Smooth muscle cell (in vitro differentiated cells): ENCODE data around the gene SLC39A13. TPM values are rescaled to one million over a fixed set of nuclear protein-coding genes. Genes with fewer than 3 reads are reported as not detected.

ENCODE experiments used
- DNase-seq: peaks from one replicate; lab custom pipeline; 2025; ENCODE audit not compliant: unreplicated experiment; lab: John Stamatoyannopoulos, UW
- H2AFZ ChIP-seq: fragments of 200-600 bp; sonication (generic); 2 replicates; pipeline ENCODE4 v1.6.0; 2016; ENCODE audit warnings: antibody characterized with exemption, low read depth, mild to moderate bottlenecking
- H3F3A ChIP-seq: fragments of 200-600 bp; sonication (generic); 2 replicates; pipeline ENCODE4 v1.6.0; 2017; ENCODE audit warnings: antibody characterized with exemption, low read depth
- H3K27ac ChIP-seq: fragments of 200-600 bp; sonication (generic); 2 replicates; pipeline ENCODE4 v1.5.1; 2016; ENCODE audit warnings: low read depth, mild to moderate bottlenecking
- H3K27me3 ChIP-seq: fragments of 200-600 bp; sonication (generic); 2 replicates; pipeline ENCODE4 v1.6.1; 2016; ENCODE audit warnings: low read depth, mild to moderate bottlenecking
- H3K36me3 ChIP-seq: fragments of 200-600 bp; sonication (generic); 2 replicates; pipeline ENCODE4 v1.5.1; 2016; ENCODE audit warnings: low read depth
- H3K4me1 ChIP-seq: fragments of 200-600 bp; sonication (generic); 2 replicates; pipeline ENCODE4 v1.5.1; 2016; ENCODE audit warnings: low read depth
- H3K4me2 ChIP-seq: fragments of 200-600 bp; sonication (generic); 2 replicates; pipeline ENCODE4 v1.6.0; 2016; ENCODE audit warnings: mild to moderate bottlenecking
- H3K4me3 ChIP-seq: fragments of 200-600 bp; sonication (generic); 2 replicates; pipeline ENCODE4 v1.5.1; 2016; ENCODE audit warnings: mild to moderate bottlenecking
- H3K79me2 ChIP-seq: fragments of 200-600 bp; sonication (generic); 2 replicates; pipeline ENCODE4 v1.6.0; 2016; ENCODE audit warnings: low read depth, mild to moderate bottlenecking
- H3K9ac ChIP-seq: fragments of 200-600 bp; sonication (generic); 2 replicates; pipeline ENCODE4 v1.6.0; 2016; ENCODE audit warnings: low read depth
- H3K9me3 ChIP-seq: fragments of 200-600 bp; sonication (generic); replicated peaks from 2 replicates; pipeline ENCODE4 v1.5.1; 2016; ENCODE audit warnings: low read depth
- H4K20me1 ChIP-seq: fragments of 200-600 bp; sonication (generic); 2 replicates; pipeline ENCODE4 v1.6.0; 2016; ENCODE audit warnings: low read depth
- CTCF ChIP-seq: fragments of 200-600 bp; sonication (generic); IDR thresholded peaks from 2 replicates; pipeline ENCODE4 v1.5.1; 2017; ENCODE audit warnings: borderline replicate concordance, mild to moderate bottlenecking, antibody characterized with exemption; ENCODE audit not compliant: insufficient read depth, poor library complexity, severe bottlenecking
- WGBS: methylation state at CpG from one replicate; pipeline ENCODE4 v1.1.7; 2016; ENCODE audit warnings: low lambda C conversion rate; 5-methylcytosine and 5-hydroxymethylcytosine counted together
- polyA plus RNA-seq: library from polyadenylated mRNA; unstranded; fragments of >200 nt; fragmentation: Nextera tagmentation; extraction: Ambion mirVana; gene quantifications from 2 replicates; pipeline ENCODE4 v1.2.1, GENCODE V29; 2016
- total RNA-seq: library from RNA; depleted of rRNA; stranded (reverse); fragments of >200 nt; gene quantifications from 2 replicates; pipeline ENCODE4 v1.2.3, GENCODE V29; 2014

Gene SLC39A13
- total and polyA plus RNA-seq, 2 experiments from 2014 or later, result 56.9 to 143 TPM

GRCh38 chr11:47393163-47394049 is 15.0 kb upstream of the SLC39A13 start:
- H3K9me3 ChIP-seq, result no peaks in the 10 kb centered on the region
- 69% methylated on average over 18 of the region's 20 CpGs for WGBS
- H4K20me1 ChIP-seq, result no peaks in the 10 kb centered on the region
- H3K27me3 ChIP-seq, result no peaks in the 10 kb centered on the region
- H3K27ac ChIP-seq, result peak overlapping the region; percentile 42
- TF ChIP-seq CTCF, result no peak
- H3K4me2 ChIP-seq, result no peak overlapping the region
- no peaks in the 10 kb centered on the region for H3F3A ChIP-seq
- DNase-seq, result no peak
- H3K79me2 ChIP-seq, result no peaks in the 10 kb centered on the region
- no peaks in the 10 kb centered on the region for H3K4me1 ChIP-seq
- H3K9ac ChIP-seq, result no peak overlapping the region
- no peaks in the 10 kb centered on the region for H3K36me3 ChIP-seq
- H2AFZ ChIP-seq, result peak overlapping the region; percentile 77
- H3K4me3 ChIP-seq, result no peak overlapping the region

GRCh38 chr11:47394050-47394321 is 14.4 kb upstream of the SLC39A13 start:
- Histone ChIP-seq H3K4me1 (no peaks in the 10 kb centered on the region), H3K4me3 (no peak overlapping the region), H2AFZ (peak overlapping the region; percentile 77), H3K9ac (no peak overlapping the region), H3F3A (no peaks in the 10 kb centered on the region), H3K9me3 (no peaks in the 10 kb centered on the region), H3K27me3 (no peaks in the 10 kb centered on the region), H3K36me3 (no peaks in the 10 kb centered on the region), H3K4me2 (no peak overlapping the region), H3K27ac (peak overlapping the region; percentile 42), H4K20me1 (no peaks in the 10 kb centered on the region), H3K79me2 (no peaks in the 10 kb centered on the region)
- no peak for DNase-seq
- 95% methylated on average over 9 of the region's 9 CpGs for WGBS
- TF ChIP-seq CTCF, result no peak

GRCh38 chr11:47394322-47395222 is 13.8 kb upstream of the SLC39A13 start:
- H3K27me3 ChIP-seq, result no peaks in the 10 kb centered on the region
- no peaks in the 10 kb centered on the region for H3K36me3 ChIP-seq
- H3K9me3 ChIP-seq, result no peaks in the 10 kb centered on the region
- H3K27ac ChIP-seq, result no peak overlapping the region
- no peaks in the 10 kb centered on the region for H3F3A ChIP-seq
- no peak overlapping the region for H3K4me2 ChIP-seq
- no peaks in the 10 kb centered on the region for H3K4me1 ChIP-seq
- no peak overlapping the region for H3K4me3 ChIP-seq
- H4K20me1 ChIP-seq, result no peaks in the 10 kb centered on the region
- no peak overlapping the region for H2AFZ ChIP-seq
- no peak overlapping the region for H3K9ac ChIP-seq
- 96% methylated on average over 24 of the region's 39 CpGs for WGBS
- no peak for TF ChIP-seq CTCF
- no peaks in the 10 kb centered on the region for H3K79me2 ChIP-seq
- DNase-seq, result no peak
